Gastroesophageal sphincter (tissue), 4 donors: ENCODE results near the gene ADAMTSL3. TPM values are rescaled to one million over a fixed set of nuclear protein-coding genes. Genes with fewer than 3 reads are reported as not detected.

Experiments used
- ATAC-seq: fragments of 150-250 bp; one replicate; pipeline ENCODE4 v1.9.1; 2016; ENCODE audit warnings: mild to moderate bottlenecking, moderate library complexity
- H3K27ac ChIP-seq, 4 donors: fragments of 200-600 bp; sonication (generic) in 3 of 4; 1 replicate in 3 of 4; 2 replicates in 1 of 4; pipeline ENCODE4 v1.5.1; 2016 to 2019
- H3K27me3 ChIP-seq: fragments of 200-600 bp; sonication (generic); one replicate; pipeline ENCODE4 v1.5.1; 2019
- H3K36me3 ChIP-seq, 2 donors: fragments of 200-600 bp; sonication (generic); one replicate each; pipeline ENCODE4 v1.5.1; 2019; ENCODE audit warnings: control low read depth in 1 of 2
- H3K4me1 ChIP-seq, 3 donors: fragments of 200-600 bp; sonication (generic); 1 replicate in 2 of 3; 2 replicates in 1 of 3; pipeline ENCODE4 v1.5.1; 2016 to 2019; ENCODE audit warnings: control low read depth in 2 of 3
- H3K4me3 ChIP-seq, 2 donors: fragments of 200-600 bp; sonication (generic); one replicate each; pipeline ENCODE4 v1.5.1; 2019; ENCODE audit warnings: mild to moderate bottlenecking in 1 of 2, moderate library complexity in 1 of 2
- H3K9me3 ChIP-seq, 3 donors: fragments of 200-600 bp; sonication (generic); one replicate each; pipeline ENCODE4 v1.5.1; 2017 to 2019; ENCODE audit warnings: control low read depth in 2 of 3
- CTCF ChIP-seq, 4 experiments: fragments of 200-600 bp in 2 of 4; fragments of 450-650 bp in 2 of 4; sonication (generic) in 1 of 4; IDR thresholded peaks; one replicate each; pipeline ENCODE4 v1.5.1; 2017 to 2019; ENCODE audit warnings: antibody characterized with exemption in 4 of 4, mild to moderate bottlenecking in 2 of 4, moderate library complexity in 2 of 4
- EP300 ChIP-seq: sonication (generic); formaldehyde crosslinking; IDR thresholded peaks from one replicate; pipeline ENCODE4 v1.6.1; 2017; ENCODE audit warnings: antibody characterized with exemption, mild to moderate bottlenecking
- POLR2A ChIP-seq, 2 donors: fragments of 450-650 bp; IDR thresholded peaks; one replicate each; pipeline ENCODE4 v1.6.1; 2017; ENCODE audit warnings: antibody characterized with exemption in 2 of 2, mild to moderate bottlenecking in 2 of 2, moderate library complexity in 1 of 2
- POLR2AphosphoS5 ChIP-seq: sonication (generic); formaldehyde crosslinking; IDR thresholded peaks from one replicate; pipeline ENCODE4 v1.6.1; 2017; ENCODE audit warnings: antibody characterized with exemption
- WGBS, 2 donors: methylation state at CpG; one replicate each; pipeline ENCODE4 v1.1.5; 2018; ENCODE audit warnings: low coverage in 1 of 2; 5-methylcytosine and 5-hydroxymethylcytosine counted together
- total RNA-seq, 4 donors: library from RNA; depleted of rRNA; stranded (reverse); fragments of >200 nt; gene quantifications; one replicate each; pipeline ENCODE4 v1.1.0, GENCODE V29; 2016

ADAMTSL3 gene
- total RNA-seq, 4 donors from 2014 or later: 19.4 to 35.9 (median 24.1) TPM

- Histone ChIP-seq H3K36me3 (no peaks in the 10 kb centered on the region), H3K27me3 (no peaks in the 10 kb centered on the region), H3K4me3 (no peak overlapping the region), H3K9me3 (no peaks in the 10 kb centered on the region), H3K4me1 (peaks cover 0 to 23% (median 0%) of the 10 kb centered on the region in 3 donors), H3K27ac (no peak overlapping the region)
- no peak for ATAC-seq
- 85 to 100% methylated on average over 1 to 4 of the region's 7 CpGs for WGBS, 2 donors
- TF ChIP-seq CTCF (IDR thresholded peaks at IDR 0.05) (no peak), POLR2AphosphoS5 (no peak), POLR2A (IDR thresholded peaks at IDR 0.05) (no peak), EP300 (no peak)
These were observed 220.0 kb downstream of the ADAMTSL3 start for GRCh38 chr15:83873966-83874365.

- WGBS, 2 donors: 75 to 88% methylated on average over 2 of the region's 2 CpGs
- ATAC-seq: no peak
- H3K27me3 ChIP-seq: no peaks in the 10 kb centered on the region
- no peaks in the 10 kb centered on the region for H3K4me1 ChIP-seq
- TF ChIP-seq POLR2AphosphoS5 (no peak), POLR2A (IDR thresholded peaks at IDR 0.05) (no peak), CTCF (IDR thresholded peaks at IDR 0.05) (no peak), EP300 (no peak)
- no peak overlapping the region for H3K27ac ChIP-seq
- no peaks in the 10 kb centered on the region for H3K36me3 ChIP-seq
- H3K4me3 ChIP-seq: no peak overlapping the region
- H3K9me3 ChIP-seq: no peaks in the 10 kb centered on the region
These were observed 226.6 kb downstream of the ADAMTSL3 start for GRCh38 chr15:83880529-83880928.

GRCh38 chr15:83881156-83881555 lies 227.2 kb downstream of the ADAMTSL3 start:
- WGBS, 2 donors: 76 to 78% methylated on average over 1 to 3 of the region's 3 CpGs
- Histone ChIP-seq H3K4me1 (no peaks in the 10 kb centered on the region), H3K27ac (no peak overlapping the region), H3K4me3 (no peak overlapping the region), H3K27me3 (no peaks in the 10 kb centered on the region), H3K9me3 (no peaks in the 10 kb centered on the region), H3K36me3 (no peaks in the 10 kb centered on the region)
- TF ChIP-seq CTCF (IDR thresholded peaks at IDR 0.05) (no peak), EP300 (no peak)
- no peak for ATAC-seq

- WGBS, 2 donors: 87 to 90% methylated on average over 2 of the region's 2 CpGs
- no peak overlapping the region for H3K4me3 ChIP-seq
- H3K9me3 ChIP-seq: no peaks in the 10 kb centered on the region
- H3K27ac ChIP-seq: no peak overlapping the region
- peaks cover 3 to 23% (median 6%) of the 10 kb centered on the region in 3 donors for H3K4me1 ChIP-seq
- no peak for TF ChIP-seq POLR2A (IDR thresholded peaks at IDR 0.05)
- TF ChIP-seq CTCF (IDR thresholded peaks at IDR 0.05): no peak
- TF ChIP-seq EP300: no peak
- TF ChIP-seq POLR2AphosphoS5: no peak
- H3K36me3 ChIP-seq: no peaks in the 10 kb centered on the region
- no peaks in the 10 kb centered on the region for H3K27me3 ChIP-seq
- ATAC-seq: no peak
These were observed 232.4 kb downstream of the ADAMTSL3 start for GRCh38 chr15:83886321-83886720.

- no peaks in the 10 kb centered on the region for H3K27me3 ChIP-seq
- no peak overlapping the region for H3K4me3 ChIP-seq
- no peaks in the 10 kb centered on the region for H3K9me3 ChIP-seq
- no peaks in the 10 kb centered on the region for H3K36me3 ChIP-seq
- TF ChIP-seq POLR2AphosphoS5 (no peak), EP300 (no peak), POLR2A (IDR thresholded peaks at IDR 0.05) (no peak), CTCF (IDR thresholded peaks at IDR 0.05) (no peak)
- ATAC-seq: no peak
- no peak overlapping the region for H3K27ac ChIP-seq
- WGBS, 2 donors: 75 to 100% methylated on average over 2 of the region's 2 CpGs
- H3K4me1 ChIP-seq: peaks cover 3 to 23% (median 6%) of the 10 kb centered on the region in 3 donors
These were observed 233.5 kb downstream of the ADAMTSL3 start for GRCh38 chr15:83887404-83887803.
